Hematopoietic multipotent progenitor cell treated with erythropoietin and hydrocortisone succinate and interleukin-3 and kit ligand, for 17 days (in vitro differentiated cells): ENCODE measurements around the gene CYTH1.

ENCODE experiments used
- DNase-seq: peaks from one replicate; pipeline ENCODE4 v3.0.0-alpha.2; 2015; ENCODE audit warnings: low spot score

CYTH1 gene

GRCh38 chr17:78669256-78669974, 112.7 kb downstream of the CYTH1 start:
- DNase-seq = no peak

GRCh38 chr17:78668847-78669246, 113.2 kb downstream of the CYTH1 start:
- no peak for DNase-seq

- no peak for DNase-seq
Observed at GRCh38 chr17:78667741-78668640, 114.1 kb downstream of the CYTH1 start.

- no peak for DNase-seq
Observed at GRCh38 chr17:78667091-78667490, 115.0 kb downstream of the CYTH1 start.

GRCh38 chr17:78665952-78666920, 115.8 kb downstream of the CYTH1 start:
- no peak for DNase-seq

- DNase-seq = no peak
Observed at GRCh38 chr17:78665387-78665951, 116.6 kb downstream of the CYTH1 start.

- no peak for DNase-seq
Observed at GRCh38 chr17:78664476-78665386, 117.3 kb downstream of the CYTH1 start.

- DNase-seq = no peak
Observed at GRCh38 chr17:78661093-78661770, 120.8 kb downstream of the CYTH1 start.

GRCh38 chr17:78659546-78659945, 122.5 kb downstream of the CYTH1 start:
- DNase-seq = no peak

- no peak for DNase-seq
Observed at GRCh38 chr17:78658281-78658785, 123.7 kb downstream of the CYTH1 start.

- no peak for DNase-seq
Observed at GRCh38 chr17:78655251-78655940, 126.7 kb downstream of the CYTH1 start.

- no peak for DNase-seq
Observed at GRCh38 chr17:78654325-78654724, 127.7 kb downstream of the CYTH1 start.

GRCh38 chr17:78653382-78653781, 128.7 kb downstream of the CYTH1 start:
- DNase-seq = no peak

GRCh38 chr17:78652913-78653312, 129.2 kb downstream of the CYTH1 start:
- no peak for DNase-seq

- DNase-seq = no peak
Observed at GRCh38 chr17:78652024-78652423, 130.0 kb downstream of the CYTH1 start.

GRCh38 chr17:78651554-78651953, 130.5 kb downstream of the CYTH1 start:
- no peak for DNase-seq

GRCh38 chr17:78650093-78650715, 131.9 kb downstream of the CYTH1 start:
- DNase-seq = no peak

GRCh38 chr17:78648293-78648692, 133.8 kb downstream of the CYTH1 start:
- DNase-seq = no peak

GRCh38 chr17:78647032-78647431, 135.0 kb downstream of the CYTH1 start:
- DNase-seq = no peak
